Prostate gland (tissue), 2 donors: ENCODE measurements around the gene LRBA.

Experiments
- POLR2AphosphoS5 ChIP-seq: sonication (generic); formaldehyde crosslinking; IDR thresholded peaks from one replicate; pipeline ENCODE4 v1.6.1; 2017; ENCODE audit warnings: antibody characterized with exemption
- TF ChIP-seq, protein P1 (sequence below), 4 experiments: fragments of 200-600 bp in 2 of 4; fragments of 450-650 bp in 2 of 4; sonication (generic) in 2 of 4; IDR thresholded peaks; 1 replicate in 3 of 4; 2 replicates in 1 of 4; pipeline ENCODE4 v1.5.1; 2016 to 2019; ENCODE audit warnings: antibody characterized with exemption in 4 of 4, mild to moderate bottlenecking in 2 of 4, moderate library complexity in 2 of 4

- TF ChIP-seq, protein P1, sequence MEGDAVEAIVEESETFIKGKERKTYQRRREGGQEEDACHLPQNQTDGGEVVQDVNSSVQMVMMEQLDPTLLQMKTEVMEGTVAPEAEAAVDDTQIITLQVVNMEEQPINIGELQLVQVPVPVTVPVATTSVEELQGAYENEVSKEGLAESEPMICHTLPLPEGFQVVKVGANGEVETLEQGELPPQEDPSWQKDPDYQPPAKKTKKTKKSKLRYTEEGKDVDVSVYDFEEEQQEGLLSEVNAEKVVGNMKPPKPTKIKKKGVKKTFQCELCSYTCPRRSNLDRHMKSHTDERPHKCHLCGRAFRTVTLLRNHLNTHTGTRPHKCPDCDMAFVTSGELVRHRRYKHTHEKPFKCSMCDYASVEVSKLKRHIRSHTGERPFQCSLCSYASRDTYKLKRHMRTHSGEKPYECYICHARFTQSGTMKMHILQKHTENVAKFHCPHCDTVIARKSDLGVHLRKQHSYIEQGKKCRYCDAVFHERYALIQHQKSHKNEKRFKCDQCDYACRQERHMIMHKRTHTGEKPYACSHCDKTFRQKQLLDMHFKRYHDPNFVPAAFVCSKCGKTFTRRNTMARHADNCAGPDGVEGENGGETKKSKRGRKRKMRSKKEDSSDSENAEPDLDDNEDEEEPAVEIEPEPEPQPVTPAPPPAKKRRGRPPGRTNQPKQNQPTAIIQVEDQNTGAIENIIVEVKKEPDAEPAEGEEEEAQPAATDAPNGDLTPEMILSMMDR (IDR thresholded peaks at IDR 0.05), result no peak
- no peak for TF ChIP-seq POLR2AphosphoS5
These were observed 625.1 kb downstream of the LRBA start for GRCh38 chr4:150389896-150390530.
